ENCODE measurements around the gene PKN2. TPM values are rescaled to one million over a fixed set of nuclear protein-coding genes. Genes with fewer than 3 reads are reported as not detected.

The PKN2 gene
- total RNA-seq, 1 donor from 2014 or later: 65.1 TPM

DNA sequence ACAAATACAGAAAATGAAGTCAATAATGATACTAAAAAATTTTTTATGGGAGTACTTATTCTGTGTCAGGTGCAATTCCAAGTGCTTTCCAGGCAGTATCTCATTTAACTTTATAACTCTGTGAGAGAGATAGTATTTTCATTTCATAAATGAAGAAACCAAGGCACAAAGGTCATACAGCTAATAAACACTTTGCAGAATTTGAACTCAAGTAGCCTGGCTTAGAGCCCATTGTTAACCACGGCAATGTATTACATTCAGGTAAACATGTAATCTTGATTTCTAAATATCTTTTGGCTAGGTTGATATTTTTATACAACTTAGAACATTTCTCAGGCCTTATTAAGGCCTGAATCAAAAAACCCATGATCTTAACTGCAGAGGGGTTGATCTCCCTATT is 28.9 kb upstream of the PKN2 start:
- H3K4me3 Mint-ChIP-seq: no peak overlapping the region
- H3K36me3 Mint-ChIP-seq: no peaks in the 10 kb centered on the region
- H3K9me3 Mint-ChIP-seq: no peaks in the 10 kb centered on the region
- H3K27me3 Mint-ChIP-seq (ENCODE audit: low read depth): no peaks in the 10 kb centered on the region
- H3K27ac Mint-ChIP-seq: no peak overlapping the region
- peaks cover 13% of the 10 kb centered on the region for H3K4me1 Mint-ChIP-seq
- no peak for DNase-seq (ENCODE audit: low spot score in 2 of 2, unreplicated experiment in 2 of 2)
- TF ChIP-seq, protein P1, sequence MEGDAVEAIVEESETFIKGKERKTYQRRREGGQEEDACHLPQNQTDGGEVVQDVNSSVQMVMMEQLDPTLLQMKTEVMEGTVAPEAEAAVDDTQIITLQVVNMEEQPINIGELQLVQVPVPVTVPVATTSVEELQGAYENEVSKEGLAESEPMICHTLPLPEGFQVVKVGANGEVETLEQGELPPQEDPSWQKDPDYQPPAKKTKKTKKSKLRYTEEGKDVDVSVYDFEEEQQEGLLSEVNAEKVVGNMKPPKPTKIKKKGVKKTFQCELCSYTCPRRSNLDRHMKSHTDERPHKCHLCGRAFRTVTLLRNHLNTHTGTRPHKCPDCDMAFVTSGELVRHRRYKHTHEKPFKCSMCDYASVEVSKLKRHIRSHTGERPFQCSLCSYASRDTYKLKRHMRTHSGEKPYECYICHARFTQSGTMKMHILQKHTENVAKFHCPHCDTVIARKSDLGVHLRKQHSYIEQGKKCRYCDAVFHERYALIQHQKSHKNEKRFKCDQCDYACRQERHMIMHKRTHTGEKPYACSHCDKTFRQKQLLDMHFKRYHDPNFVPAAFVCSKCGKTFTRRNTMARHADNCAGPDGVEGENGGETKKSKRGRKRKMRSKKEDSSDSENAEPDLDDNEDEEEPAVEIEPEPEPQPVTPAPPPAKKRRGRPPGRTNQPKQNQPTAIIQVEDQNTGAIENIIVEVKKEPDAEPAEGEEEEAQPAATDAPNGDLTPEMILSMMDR (IDR thresholded peaks at IDR 0.05; ENCODE audit: unreplicated experiment): no peak

DNA sequence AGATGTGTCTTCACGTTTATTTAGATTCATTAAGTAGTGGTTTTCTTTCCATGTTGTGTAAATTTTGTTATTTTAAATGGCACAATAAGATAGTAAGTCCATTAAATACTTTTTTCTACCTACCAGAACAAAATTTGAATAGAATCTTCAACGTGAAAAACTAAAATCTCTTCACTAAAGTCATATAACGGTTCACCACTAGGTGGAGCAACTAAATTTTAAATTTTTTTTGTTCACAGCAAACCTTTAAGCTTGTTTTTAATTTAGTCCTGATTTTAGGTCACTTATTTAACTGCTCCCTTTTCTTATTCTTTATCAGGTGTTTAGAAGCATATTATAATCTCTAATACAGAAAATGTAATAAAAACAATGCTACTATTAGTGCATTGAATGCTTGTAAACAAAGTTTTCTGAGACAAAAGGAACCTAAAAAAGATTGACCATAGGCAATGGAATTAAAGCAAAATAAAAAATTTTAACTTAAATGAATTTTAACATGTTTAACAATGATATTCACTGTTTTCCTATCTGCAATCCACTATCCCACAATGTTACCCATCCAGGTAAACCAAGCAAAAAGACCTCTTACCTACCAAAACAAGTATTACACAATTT is 28.3 kb upstream of the PKN2 start:
- Mint-ChIP-seq H3K27ac (no peak overlapping the region), H3K4me3 (no peak overlapping the region), H3K9me3 (no peaks in the 10 kb centered on the region), H3K27me3 (ENCODE audit: low read depth) (no peaks in the 10 kb centered on the region), H3K4me1 (peaks cover 13% of the 10 kb centered on the region), H3K36me3 (no peaks in the 10 kb centered on the region)
- TF ChIP-seq, protein P1 (IDR thresholded peaks at IDR 0.05; ENCODE audit: unreplicated experiment): peak; percentile 94
- DNase-seq (ENCODE audit: low spot score in 2 of 2, unreplicated experiment in 2 of 2): no peak

DNA sequence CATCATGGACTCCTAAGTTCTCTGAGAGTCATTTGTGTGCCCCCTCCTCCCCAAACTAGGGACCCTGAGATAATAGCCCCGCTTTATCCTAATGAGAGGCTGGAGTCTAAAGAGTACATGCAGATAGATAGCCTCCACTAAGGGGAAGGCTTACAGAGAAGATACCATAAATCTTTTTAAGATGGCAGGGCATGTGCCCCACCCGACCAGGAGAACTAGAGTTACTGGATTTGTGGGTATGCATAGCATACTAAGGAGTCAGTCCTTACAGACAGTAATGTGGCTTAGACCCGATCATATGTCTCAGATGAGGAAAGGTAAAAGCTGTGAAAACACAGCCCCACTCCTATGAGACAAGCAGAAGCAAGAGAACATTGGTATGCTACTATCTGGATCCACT is 25.7 kb upstream of the PKN2 start:
- Mint-ChIP-seq H3K27me3 (ENCODE audit: low read depth) (no peaks in the 10 kb centered on the region), H3K4me3 (no peak overlapping the region), H3K9me3 (no peaks in the 10 kb centered on the region), H3K27ac (peak overlapping the region; percentile 32), H3K36me3 (no peaks in the 10 kb centered on the region), H3K4me1 (peaks cover 13% of the 10 kb centered on the region)
- TF ChIP-seq, protein P1 (IDR thresholded peaks at IDR 0.05; ENCODE audit: unreplicated experiment): no peak
- DNase-seq (ENCODE audit: low spot score in 2 of 2, unreplicated experiment in 2 of 2): no peak

DNA sequence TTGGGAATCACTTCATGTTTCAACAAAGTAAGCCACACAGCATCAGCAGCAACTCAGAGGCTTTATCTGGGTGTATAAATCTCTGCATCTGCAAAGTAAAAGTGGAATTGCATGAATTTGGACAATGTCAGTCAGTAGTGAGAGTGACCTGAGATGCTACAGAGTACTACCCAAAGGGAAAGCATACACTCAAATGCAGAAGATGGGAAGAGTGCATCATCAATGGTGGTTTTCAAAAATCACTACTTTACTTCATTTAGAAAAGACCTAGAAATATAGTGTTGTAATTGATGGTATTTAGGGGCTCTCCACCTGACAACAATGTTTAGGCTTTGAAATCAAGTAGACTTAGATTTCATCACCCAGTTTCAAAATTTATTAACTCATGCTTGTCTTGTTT is 24.5 kb upstream of the PKN2 start:
- TF ChIP-seq, protein P1 (IDR thresholded peaks at IDR 0.05; ENCODE audit: unreplicated experiment): no peak
- Mint-ChIP-seq H3K27ac (no peak overlapping the region), H3K27me3 (ENCODE audit: low read depth) (no peaks in the 10 kb centered on the region), H3K36me3 (no peaks in the 10 kb centered on the region), H3K4me3 (no peak overlapping the region), H3K4me1 (peaks cover 13% of the 10 kb centered on the region), H3K9me3 (no peaks in the 10 kb centered on the region)
- no peak for DNase-seq (ENCODE audit: low spot score in 2 of 2, unreplicated experiment in 2 of 2)

DNA sequence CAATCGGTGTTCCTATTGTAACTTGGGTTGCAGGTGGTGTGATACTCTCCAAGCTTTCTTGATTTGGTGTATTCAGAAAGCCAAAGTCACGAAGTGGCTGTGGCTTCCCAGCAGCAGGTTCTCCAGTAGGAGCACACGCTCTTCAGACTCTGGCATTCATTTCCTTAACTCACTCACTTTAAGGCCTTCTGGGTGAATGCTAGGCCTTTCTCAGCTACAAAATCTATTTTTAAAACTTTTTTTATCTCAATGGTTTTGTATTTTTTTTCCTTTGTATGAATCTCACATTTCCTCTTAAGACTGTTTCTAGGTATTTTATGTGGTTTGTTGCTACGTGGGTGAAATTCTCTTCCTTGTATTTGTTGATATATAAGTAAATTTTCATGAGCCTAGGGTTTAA is 22.9 kb upstream of the PKN2 start:
- Mint-ChIP-seq H3K27ac (no peak overlapping the region), H3K27me3 (ENCODE audit: low read depth) (no peaks in the 10 kb centered on the region), H3K4me1 (peaks cover 13% of the 10 kb centered on the region), H3K36me3 (no peaks in the 10 kb centered on the region), H3K9me3 (no peaks in the 10 kb centered on the region), H3K4me3 (no peak overlapping the region)
- no peak for DNase-seq (ENCODE audit: low spot score in 2 of 2, unreplicated experiment in 2 of 2)
- TF ChIP-seq, protein P1 (IDR thresholded peaks at IDR 0.05; ENCODE audit: unreplicated experiment): no peak
